ENCODE results near the gene COX19. TPM values are rescaled to one million over a fixed set of nuclear protein-coding genes. Genes with fewer than 3 reads are reported as not detected.
"Not testable (repeated sequence)": the region's sequence is repeated elsewhere in the genome, so short reads cannot be mapped to it uniquely, and the experiment has no call there.

Gene COX19
- total RNA-seq, 1 donor from 2014 or later: 10.8 TPM

DNA sequence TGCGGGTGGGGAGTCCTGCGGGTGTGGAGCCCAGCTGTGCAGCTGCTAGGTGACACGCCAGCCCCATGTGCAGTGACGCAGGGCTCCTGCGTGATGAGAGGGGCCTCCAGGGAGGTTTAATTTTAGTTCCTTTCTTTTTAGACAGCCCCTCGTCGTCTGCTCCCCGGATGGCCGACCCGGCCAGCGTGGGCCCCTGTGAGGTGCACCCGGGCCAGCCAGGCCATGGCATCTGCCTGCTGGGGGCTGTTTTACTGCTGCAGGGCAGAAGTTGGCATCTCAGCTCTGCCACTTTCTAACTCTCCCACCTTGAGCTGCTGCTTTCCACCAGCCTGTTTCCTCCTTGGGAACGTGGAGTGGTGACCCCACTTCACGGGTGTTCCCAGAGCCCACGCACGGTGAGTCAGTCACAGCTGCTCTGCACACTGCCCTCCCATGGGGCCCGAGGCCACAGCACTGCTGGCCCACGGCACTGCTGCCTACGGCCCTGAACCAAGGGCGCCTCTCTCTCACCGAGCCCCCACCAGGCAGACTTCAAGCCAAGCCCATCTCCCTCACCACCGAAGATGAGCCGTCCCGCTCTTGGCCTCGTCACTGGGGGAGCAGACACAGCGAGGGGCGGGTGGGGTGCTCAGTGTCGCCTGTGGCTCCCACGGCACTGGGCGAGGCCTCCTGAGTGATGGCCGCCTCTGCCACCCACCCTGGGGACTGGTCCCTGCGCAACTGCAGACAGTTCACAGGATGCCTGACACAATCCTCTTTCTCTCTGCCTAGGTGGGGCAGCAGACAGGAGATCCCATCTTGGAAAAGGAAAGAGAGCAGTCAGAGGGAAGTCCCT is 28.9 kb upstream of the COX19 start:
- no peaks in the 10 kb centered on the region for H3K9me3 ChIP-seq
- no peak overlapping the region for H3K27ac ChIP-seq
- no peak for DNase-seq (ENCODE audit: extremely low spot score in 2 of 2)
- H3K4me3 ChIP-seq: no peak overlapping the region
- TF ChIP-seq, protein P1, sequence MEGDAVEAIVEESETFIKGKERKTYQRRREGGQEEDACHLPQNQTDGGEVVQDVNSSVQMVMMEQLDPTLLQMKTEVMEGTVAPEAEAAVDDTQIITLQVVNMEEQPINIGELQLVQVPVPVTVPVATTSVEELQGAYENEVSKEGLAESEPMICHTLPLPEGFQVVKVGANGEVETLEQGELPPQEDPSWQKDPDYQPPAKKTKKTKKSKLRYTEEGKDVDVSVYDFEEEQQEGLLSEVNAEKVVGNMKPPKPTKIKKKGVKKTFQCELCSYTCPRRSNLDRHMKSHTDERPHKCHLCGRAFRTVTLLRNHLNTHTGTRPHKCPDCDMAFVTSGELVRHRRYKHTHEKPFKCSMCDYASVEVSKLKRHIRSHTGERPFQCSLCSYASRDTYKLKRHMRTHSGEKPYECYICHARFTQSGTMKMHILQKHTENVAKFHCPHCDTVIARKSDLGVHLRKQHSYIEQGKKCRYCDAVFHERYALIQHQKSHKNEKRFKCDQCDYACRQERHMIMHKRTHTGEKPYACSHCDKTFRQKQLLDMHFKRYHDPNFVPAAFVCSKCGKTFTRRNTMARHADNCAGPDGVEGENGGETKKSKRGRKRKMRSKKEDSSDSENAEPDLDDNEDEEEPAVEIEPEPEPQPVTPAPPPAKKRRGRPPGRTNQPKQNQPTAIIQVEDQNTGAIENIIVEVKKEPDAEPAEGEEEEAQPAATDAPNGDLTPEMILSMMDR (IDR thresholded peaks at IDR 0.05): no peak
- TF ChIP-seq POLR2AphosphoS5 (IDR thresholded peaks at IDR 0.05; ENCODE audit: insufficient read depth in 1 of 2, low read depth in 1 of 2) (no peak), POLR2A (IDR thresholded peaks at IDR 0.05) (no peak)
- intact Hi-C loops (cut with DNase I): no loop called here
- H3K27me3 ChIP-seq: no peaks in the 10 kb centered on the region
- H3K4me1 ChIP-seq: no peaks in the 10 kb centered on the region
- H3K36me3 ChIP-seq: peaks cover 0 to 6% of the 10 kb centered on the region in 2 donors

DNA sequence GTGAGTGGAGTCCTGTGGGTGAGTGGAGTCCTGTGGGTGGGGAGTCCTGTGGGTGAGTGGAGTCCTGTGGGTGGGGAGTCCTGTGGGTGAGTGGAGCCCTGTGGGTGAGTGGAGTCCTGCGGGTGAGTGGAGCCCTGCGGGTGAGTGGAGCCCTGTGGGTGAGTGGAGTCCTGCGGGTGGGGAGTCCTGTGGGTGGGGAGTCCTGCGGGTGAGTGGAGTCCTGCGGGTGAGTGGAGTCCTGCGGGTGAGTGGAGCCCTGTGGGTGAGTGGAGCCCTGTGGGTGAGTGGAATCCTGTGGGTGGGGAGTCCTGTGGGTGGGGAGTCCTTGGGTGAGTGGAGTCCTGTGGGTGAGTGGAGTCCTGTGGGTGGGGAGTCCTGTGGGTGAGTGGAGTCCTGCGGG is 27.1 kb upstream of the COX19 start:
- H3K27ac ChIP-seq; intact Hi-C loops (cut with DNase I): not testable (repeated sequence)

DNA sequence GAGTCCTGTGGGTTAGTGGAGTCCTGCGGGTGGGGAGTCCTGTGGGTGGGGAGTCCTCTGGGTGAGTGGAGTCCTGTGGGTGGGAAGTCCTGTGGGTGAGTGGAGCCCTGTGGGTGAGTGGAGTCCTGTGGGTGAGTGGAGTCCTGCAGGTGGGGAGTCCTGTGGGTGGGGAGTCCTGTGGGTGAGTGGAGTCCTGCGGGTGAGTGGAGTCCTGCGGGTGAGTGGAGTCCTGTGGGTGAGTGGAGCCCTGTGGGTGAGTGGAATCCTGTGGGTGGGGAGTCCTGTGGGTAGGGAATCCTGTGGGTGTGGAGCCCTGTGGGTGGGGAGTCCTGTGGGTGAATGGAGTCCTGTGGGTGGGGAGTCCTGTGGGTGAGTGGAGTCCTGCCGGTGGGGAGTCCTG is 26.7 kb upstream of the COX19 start:
- H3K9me3 ChIP-seq; DNase-seq (ENCODE audit: extremely low spot score in 2 of 2); H3K36me3 ChIP-seq; H3K27ac ChIP-seq; H3K4me1 ChIP-seq; H3K27me3 ChIP-seq; intact Hi-C loops (cut with DNase I); H3K4me3 ChIP-seq: not testable (repeated sequence)

More for the DNA sequence above, 27.1 kb upstream of the COX19 start:
- H3K36me3 ChIP-seq; DNase-seq (ENCODE audit: extremely low spot score in 2 of 2); H3K4me3 ChIP-seq; H3K4me1 ChIP-seq; H3K27me3 ChIP-seq; H3K9me3 ChIP-seq: not testable (repeated sequence)

DNA sequence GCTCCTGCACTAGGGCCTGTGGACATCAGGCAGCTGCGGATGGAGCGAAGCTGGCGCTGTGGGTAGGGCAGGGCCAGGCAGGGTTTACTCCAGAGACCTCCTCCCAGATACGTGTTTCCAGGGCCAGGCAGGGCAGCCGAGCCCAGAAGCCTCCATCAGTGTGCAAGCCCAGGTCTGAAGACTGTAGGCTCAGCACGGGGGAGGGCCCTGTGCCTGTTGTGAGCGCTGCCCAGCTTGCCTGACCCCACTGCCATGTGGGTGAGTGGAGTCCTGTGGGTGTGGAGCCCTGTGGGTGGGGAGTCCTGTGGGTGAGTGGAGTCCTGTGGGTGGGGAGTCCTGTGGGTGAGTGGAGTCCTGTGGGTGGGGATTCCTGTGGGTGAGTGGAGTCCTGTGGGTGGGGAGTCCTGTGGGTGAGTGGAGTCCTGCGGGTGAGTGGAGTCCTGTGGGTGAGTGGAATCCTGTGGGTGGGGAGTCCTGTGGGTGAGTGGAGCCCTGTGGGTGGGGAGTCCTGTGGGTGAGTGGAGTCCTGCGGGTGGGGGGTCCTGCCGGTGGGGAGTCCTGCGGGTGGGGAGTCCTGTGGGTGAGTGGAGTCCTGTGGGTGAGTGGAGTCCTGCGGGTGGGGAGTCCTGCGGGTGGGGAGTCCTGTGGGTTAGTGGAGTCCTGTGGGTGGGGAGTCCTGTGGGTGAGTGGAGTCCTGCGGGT is 25.9 kb upstream of the COX19 start:
- intact Hi-C loops (cut with DNase I); H3K27ac ChIP-seq; H3K36me3 ChIP-seq: not testable (repeated sequence)

DNA sequence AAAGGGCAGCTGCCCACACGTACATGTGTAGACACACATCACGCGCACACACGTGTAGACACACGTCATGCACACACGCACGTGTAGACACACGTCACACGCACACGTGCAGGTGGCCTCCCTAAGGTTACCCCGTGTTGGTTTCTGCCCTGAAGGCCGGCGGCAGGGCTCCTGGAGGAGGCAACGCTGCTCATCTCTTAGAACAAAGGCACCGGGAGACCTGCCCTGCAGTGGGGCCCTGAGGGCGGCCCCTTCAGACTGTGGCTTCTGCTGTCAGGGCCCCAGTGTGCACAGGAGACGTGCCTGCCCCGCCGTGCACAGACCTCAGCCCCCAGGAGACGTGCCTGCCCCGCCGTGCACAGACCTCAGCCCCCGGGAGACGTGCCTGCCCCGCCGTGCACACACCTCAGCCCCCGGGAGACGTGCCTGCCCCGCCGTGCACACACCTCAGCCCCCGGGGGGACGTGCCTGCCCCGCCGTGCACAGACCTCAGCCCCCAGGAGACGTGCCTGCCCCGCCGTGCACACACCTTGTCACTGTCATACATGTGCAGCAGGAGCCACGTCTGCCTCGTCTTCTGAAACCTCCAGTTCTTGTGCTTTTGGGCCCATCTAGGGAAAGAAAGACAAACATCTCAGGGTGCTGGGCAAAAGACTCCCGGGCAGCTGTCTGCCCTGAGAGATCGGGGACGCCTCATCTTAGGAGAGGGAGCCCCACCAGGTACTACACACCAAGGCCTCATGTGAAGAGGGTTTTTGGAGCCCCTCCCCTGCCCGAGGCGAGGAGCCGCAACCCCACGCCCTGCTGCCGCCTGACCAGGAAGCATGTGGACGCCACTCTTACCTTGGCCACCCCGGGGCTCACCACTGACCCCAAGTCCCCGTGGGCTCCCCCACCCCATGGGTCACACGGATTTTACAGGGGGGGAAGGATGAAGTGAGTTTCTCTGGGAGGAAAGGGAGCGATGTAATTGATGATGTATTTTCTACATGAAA is 24.9 kb upstream of the COX19 start:
- Histone ChIP-seq H3K4me3 (no peak overlapping the region), H3K4me1 (no peaks in the 10 kb centered on the region), H3K27ac (no peak overlapping the region), H3K9me3 (no peaks in the 10 kb centered on the region), H3K36me3 (peaks cover 0 to 7% of the 10 kb centered on the region in 2 donors), H3K27me3 (no peaks in the 10 kb centered on the region)
- TF ChIP-seq, protein P1 (IDR thresholded peaks at IDR 0.05): no peak
- TF ChIP-seq POLR2A (IDR thresholded peaks at IDR 0.05) (no peak), POLR2AphosphoS5 (IDR thresholded peaks at IDR 0.05; ENCODE audit: insufficient read depth in 1 of 2, low read depth in 1 of 2) (no peak)
- intact Hi-C loops (cut with DNase I): loop anchor here (10.0 kb wide), 1 partner anchor 155 kb away; no protein-coding TSS in a partner anchor
- no peak for DNase-seq (ENCODE audit: extremely low spot score in 2 of 2)

More for the DNA sequence above, 25.9 kb upstream of the COX19 start:
- H3K4me3 ChIP-seq; H3K27me3 ChIP-seq; DNase-seq (ENCODE audit: extremely low spot score in 2 of 2); H3K9me3 ChIP-seq; H3K4me1 ChIP-seq: not testable (repeated sequence)

DNA sequence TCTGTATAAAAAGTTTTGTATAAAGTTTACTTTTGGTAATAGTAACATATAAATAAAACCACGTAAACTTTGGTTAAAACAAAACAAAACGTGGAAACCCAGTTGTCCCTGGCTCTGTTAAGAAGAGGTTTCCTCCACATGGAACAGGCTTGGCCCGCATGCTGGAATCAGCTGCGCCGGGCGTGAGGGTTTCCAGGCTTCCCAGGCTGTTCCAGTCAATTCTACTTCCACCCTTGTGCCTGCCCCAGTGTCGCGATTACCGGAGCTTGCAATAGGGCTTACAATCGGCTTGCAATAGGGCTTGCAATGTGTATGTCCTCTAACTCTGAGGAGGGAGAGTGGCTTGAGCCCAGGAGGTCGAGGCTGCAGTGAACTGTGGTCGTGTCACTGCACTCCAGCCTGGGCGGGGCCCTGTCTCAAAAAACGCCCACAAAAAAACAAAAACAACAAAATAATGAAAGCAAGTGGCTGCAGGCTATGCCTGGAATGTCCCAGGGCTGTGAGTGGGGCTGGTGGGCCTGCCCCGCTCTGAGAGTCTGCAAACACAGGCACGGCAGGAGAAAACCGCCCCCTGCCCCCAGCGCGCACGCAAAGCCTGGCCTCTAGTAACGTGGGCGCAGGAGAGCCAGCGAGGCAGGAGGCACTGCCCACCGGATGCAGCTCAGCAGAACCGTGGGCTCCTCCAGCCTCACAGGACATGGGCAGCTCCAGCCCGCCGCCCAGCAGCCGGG is 24.0 kb upstream of the COX19 start:
- H3K4me1 ChIP-seq: no peaks in the 10 kb centered on the region
- intact Hi-C loops (cut with DNase I): loop anchor here (10.0 kb wide), 1 partner anchor 155 kb away; no protein-coding TSS in a partner anchor
- no peaks in the 10 kb centered on the region for H3K9me3 ChIP-seq
- H3K4me3 ChIP-seq: no peak overlapping the region
- TF ChIP-seq POLR2A (IDR thresholded peaks at IDR 0.05) (no peak), POLR2AphosphoS5 (IDR thresholded peaks at IDR 0.05; ENCODE audit: insufficient read depth in 1 of 2, low read depth in 1 of 2) (no peak)
- TF ChIP-seq, protein P1 (IDR thresholded peaks at IDR 0.05): no peak
- H3K27ac ChIP-seq: no peak overlapping the region
- H3K36me3 ChIP-seq: peaks cover 0 to 7% of the 10 kb centered on the region in 2 donors
- no peaks in the 10 kb centered on the region for H3K27me3 ChIP-seq
- DNase-seq (ENCODE audit: extremely low spot score in 2 of 2): no peak
